Upper lobe of left lung (tissue), 6 donors: ENCODE data around the gene ERFE. TPM values are rescaled to one million over a fixed set of nuclear protein-coding genes. Genes with fewer than 3 reads are reported as not detected.

Experiments used
- ATAC-seq, 2 donors: fragments of 200-7000 bp; cut with Tn5 transposase; one replicate each; pipeline ENCODE4 v1.9.1; 2022; ENCODE audit warnings: mild to moderate bottlenecking in 2 of 2, moderate library complexity in 2 of 2; ENCODE audit not compliant: low FRiP score in 2 of 2
- DNase-seq, 2 donors: peaks; one replicate each; pipeline ENCODE4 v3.0.0-alpha.2; 2019 to 2020
- H3K27ac ChIP-seq, 4 donors: fragments of 200-600 bp; sonication (generic); one replicate each; pipeline ENCODE4 v1.5.1; 2016 to 2019
- H3K27me3 ChIP-seq, 4 donors: fragments of 200-600 bp; sonication (generic); one replicate each; pipeline ENCODE4 v1.5.1; 2017 to 2019
- H3K36me3 ChIP-seq, 4 donors: fragments of 200-600 bp; sonication (generic); one replicate each; pipeline ENCODE4 v1.5.1; 2016 to 2019
- H3K4me1 ChIP-seq, 4 donors: fragments of 200-600 bp; sonication (generic); one replicate each; pipeline ENCODE4 v1.5.1; 2018 to 2019
- H3K4me3 ChIP-seq, 4 donors: fragments of 200-600 bp; sonication (generic); one replicate each; pipeline ENCODE4 v1.5.1; 2017 to 2019; ENCODE audit warnings: mild to moderate bottlenecking in 2 of 4, moderate library complexity in 1 of 4
- H3K9me3 ChIP-seq, 4 donors: fragments of 200-600 bp; sonication (generic); one replicate each; pipeline ENCODE4 v1.5.1; 2018 to 2019
- EP300 ChIP-seq, 4 donors: sonication (generic); formaldehyde crosslinking; IDR thresholded peaks; one replicate each; pipeline ENCODE4 v1.5.1; 2017; ENCODE audit warnings: antibody characterized with exemption in 4 of 4, control low read depth in 2 of 4
- POLR2A ChIP-seq, 4 donors: fragments of 450-650 bp; IDR thresholded peaks; one replicate each; pipeline ENCODE4 v1.5.1; 2016 to 2017; ENCODE audit warnings: antibody characterized with exemption in 4 of 4, mild to moderate bottlenecking in 2 of 4
- POLR2AphosphoS5 ChIP-seq, 2 donors: sonication (generic); formaldehyde crosslinking; IDR thresholded peaks; one replicate each; pipeline ENCODE4 v1.5.1; 2017; ENCODE audit warnings: antibody characterized with exemption in 2 of 2
- WGBS, 2 donors: methylation state at CpG; one replicate each; pipeline ENCODE4 v1.1.5; 2017 to 2018; 5-methylcytosine and 5-hydroxymethylcytosine counted together
- total RNA-seq, 6 donors: library from RNA; depleted of rRNA in 4 of 6; stranded (reverse); fragments of >200 nt in 4 of 6; gene quantifications; one replicate each; pipeline versions ENCODE4 v1.1.0 to v1.2.1, GENCODE V29; 2016 to 2021
- TF ChIP-seq, protein P1 (sequence below), 6 experiments: fragments of 450-650 bp in 4 of 6; fragments of 200-600 bp in 2 of 6; sonication (generic) in 2 of 6; IDR thresholded peaks; one replicate each; pipeline ENCODE4 v1.5.1; 2016 to 2019; ENCODE audit warnings: antibody characterized with exemption in 6 of 6
- donor health status: DM: no; HTN: no; CAD: no; lungs with moderate emphysema.
- donor health status: DM: no; HTN: yes; CAD: no; lungs with severe emphysema.

The ERFE gene
- total RNA-seq, 6 donors from 2014 or later: 0.30 to 1.1 (median 0.43) TPM; not detected in 3

DNA sequence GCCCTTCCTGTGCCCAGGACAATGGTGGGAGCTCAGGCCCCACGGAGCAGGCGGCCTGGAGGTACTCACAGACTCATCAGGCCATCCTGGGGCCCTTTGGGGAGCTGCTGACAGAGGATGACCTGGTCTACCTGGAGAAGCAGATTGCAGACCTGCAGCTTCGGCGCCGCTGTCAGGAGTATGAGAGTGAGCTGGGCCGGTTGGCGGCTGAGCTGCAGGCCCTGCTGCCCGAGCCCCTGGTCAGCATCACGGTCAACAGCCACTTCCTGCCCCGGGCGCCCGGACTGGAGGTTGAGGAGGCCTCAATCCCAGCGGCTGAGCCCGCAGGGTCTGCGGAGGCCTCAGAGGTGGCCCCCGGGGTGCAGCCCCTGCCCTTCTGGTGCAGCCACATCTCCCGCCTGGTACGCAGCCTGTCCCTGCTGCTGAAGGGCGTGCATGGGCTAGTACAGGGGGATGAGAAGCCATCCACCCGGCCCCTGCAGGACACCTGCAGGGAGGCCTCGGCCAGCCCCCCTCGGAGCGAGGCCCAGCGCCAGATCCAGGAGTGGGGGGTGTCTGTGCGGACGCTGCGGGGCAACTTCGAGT, 28.6 kb upstream of the ERFE start:
- Histone ChIP-seq H3K27me3 (no peaks in the 10 kb centered on the region), H3K9me3 (no peaks in the 10 kb centered on the region), H3K4me3 (no peak overlapping the region), H3K4me1 (peaks cover 0 to 7% (median 3%) of the 10 kb centered on the region in 4 donors), H3K36me3 (no peaks in the 10 kb centered on the region), H3K27ac (no peak overlapping the region)
- WGBS, 2 donors: 95% methylated on average over 4 of the region's 28 CpGs; no CpG with 5 or more reads in 1 of the 2 donors
- DNase-seq (peak in 1 of 2 donors; percentile 76), ATAC-seq (no peak)
- no peak for TF ChIP-seq POLR2A (IDR thresholded peaks at IDR 0.05)
- TF ChIP-seq, protein P1, sequence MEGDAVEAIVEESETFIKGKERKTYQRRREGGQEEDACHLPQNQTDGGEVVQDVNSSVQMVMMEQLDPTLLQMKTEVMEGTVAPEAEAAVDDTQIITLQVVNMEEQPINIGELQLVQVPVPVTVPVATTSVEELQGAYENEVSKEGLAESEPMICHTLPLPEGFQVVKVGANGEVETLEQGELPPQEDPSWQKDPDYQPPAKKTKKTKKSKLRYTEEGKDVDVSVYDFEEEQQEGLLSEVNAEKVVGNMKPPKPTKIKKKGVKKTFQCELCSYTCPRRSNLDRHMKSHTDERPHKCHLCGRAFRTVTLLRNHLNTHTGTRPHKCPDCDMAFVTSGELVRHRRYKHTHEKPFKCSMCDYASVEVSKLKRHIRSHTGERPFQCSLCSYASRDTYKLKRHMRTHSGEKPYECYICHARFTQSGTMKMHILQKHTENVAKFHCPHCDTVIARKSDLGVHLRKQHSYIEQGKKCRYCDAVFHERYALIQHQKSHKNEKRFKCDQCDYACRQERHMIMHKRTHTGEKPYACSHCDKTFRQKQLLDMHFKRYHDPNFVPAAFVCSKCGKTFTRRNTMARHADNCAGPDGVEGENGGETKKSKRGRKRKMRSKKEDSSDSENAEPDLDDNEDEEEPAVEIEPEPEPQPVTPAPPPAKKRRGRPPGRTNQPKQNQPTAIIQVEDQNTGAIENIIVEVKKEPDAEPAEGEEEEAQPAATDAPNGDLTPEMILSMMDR (IDR thresholded peaks at IDR 0.05): no peak
- no peak for TF ChIP-seq POLR2AphosphoS5 (IDR thresholded peaks at IDR 0.05)
- no peak for TF ChIP-seq EP300 (IDR thresholded peaks at IDR 0.05)

DNA sequence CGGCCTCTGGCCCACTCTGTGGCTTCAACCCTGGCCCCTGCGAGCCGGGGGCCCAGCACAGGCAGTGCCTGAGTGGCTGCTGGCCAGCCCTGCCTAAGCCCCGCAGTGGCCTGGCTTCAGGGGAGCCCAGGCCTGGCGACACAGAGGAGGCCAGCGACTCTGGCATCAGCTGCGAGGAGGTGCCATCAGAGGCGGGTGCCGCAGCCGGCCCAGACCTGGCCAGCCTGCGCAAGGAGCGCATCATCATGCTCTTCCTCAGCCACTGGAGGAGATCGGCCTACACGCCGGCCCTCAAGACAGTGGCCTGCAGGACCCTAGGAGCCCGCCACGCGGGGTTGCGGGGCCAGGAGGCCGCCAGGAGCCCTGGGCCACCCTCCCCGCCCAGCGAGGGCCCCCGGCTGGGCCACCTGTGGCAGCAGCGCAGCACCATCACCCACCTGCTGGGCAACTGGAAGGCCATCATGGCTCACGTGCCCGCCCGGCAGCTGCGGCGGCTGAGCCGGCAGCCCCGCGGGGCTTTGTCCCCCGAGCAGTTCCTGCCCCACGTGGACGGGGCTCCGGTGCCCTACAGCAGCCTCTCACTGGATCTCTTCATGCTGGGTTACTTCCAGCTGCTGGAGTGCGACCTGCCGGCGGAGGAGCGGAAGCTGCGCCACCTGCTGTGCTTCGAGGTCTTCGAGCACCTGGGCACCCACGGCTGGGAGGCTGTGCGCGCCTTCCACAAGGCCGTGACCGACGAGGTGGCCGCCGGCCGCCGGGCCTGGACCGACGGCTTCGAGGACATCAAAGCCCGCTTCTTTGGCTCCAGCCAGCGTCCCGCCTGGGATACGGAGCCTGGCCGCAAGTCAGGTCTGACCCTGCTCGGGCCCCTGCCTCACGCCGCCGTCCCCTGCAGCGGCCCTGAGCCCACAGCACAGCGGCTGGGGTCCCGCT, 27.8 kb upstream of the ERFE start:
- peaks cover 0 to 7% (median 3%) of the 10 kb centered on the region in 4 donors for H3K4me1 ChIP-seq
- H3K4me3 ChIP-seq: no peak overlapping the region
- DNase-seq (peak in 1 of 2 donors; percentile 85), ATAC-seq (no peak)
- WGBS, 2 donors: 93% methylated on average over 49 of the region's 68 CpGs; no CpG with 5 or more reads in 1 of the 2 donors
- no peaks in the 10 kb centered on the region for H3K9me3 ChIP-seq
- TF ChIP-seq EP300 (IDR thresholded peaks at IDR 0.05) (no peak), POLR2AphosphoS5 (IDR thresholded peaks at IDR 0.05) (no peak), POLR2A (IDR thresholded peaks at IDR 0.05) (no peak)
- TF ChIP-seq, protein P1 (IDR thresholded peaks at IDR 0.05): no peak
- no peaks in the 10 kb centered on the region for H3K36me3 ChIP-seq
- H3K27ac ChIP-seq: no peak overlapping the region
- no peaks in the 10 kb centered on the region for H3K27me3 ChIP-seq

DNA sequence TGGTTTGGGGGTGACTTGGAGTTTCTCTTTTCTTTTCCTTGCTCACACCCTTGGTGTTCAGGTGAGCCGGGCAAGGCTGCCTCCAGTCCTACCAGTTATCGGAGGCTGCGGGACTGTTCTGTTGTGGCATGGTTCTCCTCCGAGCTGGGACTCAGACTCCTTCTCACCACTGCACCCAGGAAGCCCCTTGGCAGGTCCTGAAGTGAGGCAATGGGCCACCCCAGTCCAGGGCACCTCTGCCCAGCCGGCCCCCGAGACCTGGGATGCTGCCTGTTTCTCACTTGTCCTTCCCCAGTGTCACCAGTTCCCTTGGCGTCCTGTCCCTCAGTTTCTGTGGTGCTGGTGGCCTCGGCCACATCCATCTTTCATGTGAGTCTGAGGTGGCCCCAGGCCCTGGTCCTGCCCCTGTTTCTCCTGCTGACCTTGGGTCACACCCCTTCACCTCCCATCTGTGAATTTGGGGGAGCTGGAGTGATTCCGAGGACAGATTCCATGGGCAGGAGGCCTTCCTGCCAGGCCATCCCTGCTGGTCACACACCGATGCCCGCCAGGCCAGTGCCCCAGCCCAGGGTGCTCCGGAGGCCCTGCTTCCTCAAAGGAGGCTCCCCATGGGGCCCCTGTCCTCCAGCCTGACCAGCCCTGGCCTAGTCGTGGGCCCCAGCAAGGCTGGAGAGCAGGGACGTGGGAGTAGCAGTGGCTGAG, 26.9 kb upstream of the ERFE start:
- H3K36me3 ChIP-seq: no peaks in the 10 kb centered on the region
- no peaks in the 10 kb centered on the region for H3K27me3 ChIP-seq
- no peaks in the 10 kb centered on the region for H3K9me3 ChIP-seq
- peak in 1 of 2 donors; percentile 60 for DNase-seq
- no peak overlapping the region for H3K4me3 ChIP-seq
- peaks cover 0 to 7% (median 3%) of the 10 kb centered on the region in 4 donors for H3K4me1 ChIP-seq
- ATAC-seq: no peak
- H3K27ac ChIP-seq: no peak overlapping the region
- WGBS, 2 donors: 77 to 96% methylated on average over 9 to 12 of the region's 14 CpGs
- TF ChIP-seq, protein P1 (IDR thresholded peaks at IDR 0.05): no peak
- TF ChIP-seq POLR2A (IDR thresholded peaks at IDR 0.05): no peak
- no peak for TF ChIP-seq EP300 (IDR thresholded peaks at IDR 0.05)
- no peak for TF ChIP-seq POLR2AphosphoS5 (IDR thresholded peaks at IDR 0.05)

DNA sequence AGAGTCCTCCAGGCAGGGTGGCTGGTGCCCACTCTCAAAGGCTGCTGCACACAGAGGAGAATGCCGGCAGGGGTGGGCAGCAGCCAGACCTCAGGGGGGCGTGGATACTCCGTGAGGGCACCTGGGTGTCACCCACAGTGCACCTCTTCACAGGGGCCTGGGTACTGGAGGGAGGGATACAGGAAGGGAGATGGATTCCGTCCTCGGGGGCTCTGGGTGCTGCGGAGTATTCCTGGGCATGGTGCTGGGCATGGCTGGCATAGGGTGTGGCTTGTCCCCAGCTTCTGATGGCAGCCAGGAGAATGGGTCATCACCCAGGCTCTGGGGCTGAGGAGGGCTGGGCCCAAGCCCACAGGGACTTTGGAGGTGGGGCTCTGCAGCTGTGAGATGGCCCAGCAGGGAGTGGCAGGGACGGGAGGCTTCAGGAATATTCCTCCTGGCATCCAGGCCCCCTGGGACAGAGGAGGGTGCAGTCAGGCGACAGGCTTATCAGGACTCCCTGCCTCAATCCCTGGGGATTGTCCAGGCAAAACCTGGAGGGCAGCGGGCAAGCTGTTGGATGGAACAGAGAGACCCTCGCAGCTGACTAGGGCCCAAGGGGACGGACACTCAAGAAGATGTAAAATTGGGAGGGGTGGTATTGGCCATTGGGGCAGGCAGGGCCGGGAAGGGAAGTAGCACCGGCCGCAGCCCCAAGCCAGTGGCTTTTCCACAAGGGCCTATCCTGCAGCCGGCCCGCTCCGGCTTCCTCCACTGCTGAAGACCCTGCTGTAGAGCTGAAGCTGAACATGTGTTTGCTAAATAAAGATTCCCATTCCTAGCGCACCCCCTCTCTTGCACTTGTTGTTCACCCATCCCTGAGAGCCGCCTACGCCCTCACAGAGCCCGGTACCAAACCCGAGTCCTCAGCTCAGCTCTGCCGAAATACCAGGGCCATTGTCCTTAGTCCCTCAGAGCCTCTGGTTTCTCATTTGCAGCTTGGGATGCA, 26.0 kb upstream of the ERFE start:
- ATAC-seq (no peak), DNase-seq (no peak)
- Histone ChIP-seq H3K36me3 (no peaks in the 10 kb centered on the region), H3K4me3 (no peak overlapping the region), H3K27ac (no peak overlapping the region), H3K4me1 (peaks cover 0 to 5% (median under 1%) of the 10 kb centered on the region in 4 donors), H3K9me3 (no peaks in the 10 kb centered on the region), H3K27me3 (no peaks in the 10 kb centered on the region)
- WGBS, 2 donors: 89 to 90% methylated on average over 20 to 23 of the region's 23 CpGs
- no peak for TF ChIP-seq POLR2AphosphoS5 (IDR thresholded peaks at IDR 0.05)
- no peak for TF ChIP-seq EP300 (IDR thresholded peaks at IDR 0.05)
- TF ChIP-seq, protein P1 (IDR thresholded peaks at IDR 0.05): no peak
- no peak for TF ChIP-seq POLR2A (IDR thresholded peaks at IDR 0.05)
